ENCODE data around the gene MAP2.

MAP2 gene

GRCh38 chr2:209395229-209395628 is 28.6 kb upstream of the MAP2 start:
- H4K8ac ChIP-seq (ENCODE audit: low read depth, low read length) = no peak overlapping the region
- no peak overlapping the region for H3K4ac ChIP-seq (ENCODE audit: low read depth, low read length)
- no peak overlapping the region for H3K4me2 ChIP-seq (ENCODE audit: low read length)
- no peaks in the 10 kb centered on the region for H3K79me2 ChIP-seq (ENCODE audit: control insufficient read depth, insufficient read depth, low read length)
- no peaks in the 10 kb centered on the region for H3K27me3 ChIP-seq (ENCODE audit: insufficient read depth, low read length, poor library complexity)
- H3K4me3 ChIP-seq (ENCODE audit: low read length) = no peak overlapping the region
- H3K18ac ChIP-seq (ENCODE audit: low read length) = no peak overlapping the region
- H3K23ac ChIP-seq (ENCODE audit: low read length) = no peak overlapping the region
- DNase-seq = no peak
- no peak overlapping the region for H2BK120ac ChIP-seq (ENCODE audit: low read depth, low read length)
- H4K5ac ChIP-seq (ENCODE audit: low read length) = no peak overlapping the region
- no peak overlapping the region for H2BK15ac ChIP-seq (replicated peaks; ENCODE audit: low read depth)
- H3K27ac ChIP-seq (ENCODE audit: low read depth, low read length) = no peak overlapping the region
- H3K9ac ChIP-seq (ENCODE audit: low read length) = no peak overlapping the region
- no peaks in the 10 kb centered on the region for H3K36me3 ChIP-seq (ENCODE audit: control insufficient read depth, insufficient read depth, low read length)
- no peak overlapping the region for H3K56ac ChIP-seq (ENCODE audit: low read length)
- H3K4me1 ChIP-seq (ENCODE audit: control insufficient read depth, low read depth, low read length) = no peaks in the 10 kb centered on the region
- no peaks in the 10 kb centered on the region for H3K79me1 ChIP-seq (ENCODE audit: low read length)
- H2AK5ac ChIP-seq (ENCODE audit: low read length) = no peak overlapping the region
- H2BK5ac ChIP-seq (ENCODE audit: low read length) = no peak overlapping the region
- WGBS (ENCODE audit: extremely low coverage, insufficient coverage, low lambda C conversion rate) = no CpG with 5 or more reads among the region's 1 CpG

- no peak overlapping the region for H3K4me3 ChIP-seq (ENCODE audit: low read length)
- H2BK120ac ChIP-seq (ENCODE audit: low read depth, low read length) = no peak overlapping the region
- H3K27me3 ChIP-seq (ENCODE audit: insufficient read depth, low read length, poor library complexity) = no peaks in the 10 kb centered on the region
- H2BK5ac ChIP-seq (ENCODE audit: low read length) = no peak overlapping the region
- no peak overlapping the region for H3K56ac ChIP-seq (ENCODE audit: low read length)
- H2BK15ac ChIP-seq (replicated peaks; ENCODE audit: low read depth) = no peak overlapping the region
- no peak overlapping the region for H3K4me2 ChIP-seq (ENCODE audit: low read length)
- no peaks in the 10 kb centered on the region for H3K79me2 ChIP-seq (ENCODE audit: control insufficient read depth, insufficient read depth, low read length)
- DNase-seq = no peak
- H3K4me1 ChIP-seq (ENCODE audit: control insufficient read depth, low read depth, low read length) = no peaks in the 10 kb centered on the region
- H3K27ac ChIP-seq (ENCODE audit: low read depth, low read length) = no peak overlapping the region
- H3K23ac ChIP-seq (ENCODE audit: low read length) = no peak overlapping the region
- H3K18ac ChIP-seq (ENCODE audit: low read length) = no peak overlapping the region
- no peaks in the 10 kb centered on the region for H3K79me1 ChIP-seq (ENCODE audit: low read length)
- no peak overlapping the region for H4K8ac ChIP-seq (ENCODE audit: low read depth, low read length)
- H3K4ac ChIP-seq (ENCODE audit: low read depth, low read length) = no peak overlapping the region
- H4K5ac ChIP-seq (ENCODE audit: low read length) = no peak overlapping the region
- H3K36me3 ChIP-seq (ENCODE audit: control insufficient read depth, insufficient read depth, low read length) = no peaks in the 10 kb centered on the region
- no peak overlapping the region for H3K9ac ChIP-seq (ENCODE audit: low read length)
- H2AK5ac ChIP-seq (ENCODE audit: low read length) = no peak overlapping the region
These were observed 28.2 kb upstream of the MAP2 start for GRCh38 chr2:209395652-209396051.

- H2BK15ac ChIP-seq (replicated peaks; ENCODE audit: low read depth) = no peak overlapping the region
- H3K18ac ChIP-seq (ENCODE audit: low read length) = no peak overlapping the region
- no peak overlapping the region for H2BK120ac ChIP-seq (ENCODE audit: low read depth, low read length)
- no peak overlapping the region for H3K27ac ChIP-seq (ENCODE audit: low read depth, low read length)
- H3K4me2 ChIP-seq (ENCODE audit: low read length) = no peak overlapping the region
- no peaks in the 10 kb centered on the region for H3K79me1 ChIP-seq (ENCODE audit: low read length)
- WGBS (ENCODE audit: extremely low coverage, insufficient coverage, low lambda C conversion rate) = 100% methylated on average over 1 of the region's 2 CpGs
- H3K56ac ChIP-seq (ENCODE audit: low read length) = no peak overlapping the region
- H3K4ac ChIP-seq (ENCODE audit: low read depth, low read length) = no peak overlapping the region
- H3K9ac ChIP-seq (ENCODE audit: low read length) = no peak overlapping the region
- no peak overlapping the region for H2AK5ac ChIP-seq (ENCODE audit: low read length)
- H3K23ac ChIP-seq (ENCODE audit: low read length) = no peak overlapping the region
- no peaks in the 10 kb centered on the region for H3K4me1 ChIP-seq (ENCODE audit: control insufficient read depth, low read depth, low read length)
- no peak overlapping the region for H3K4me3 ChIP-seq (ENCODE audit: low read length)
- H2BK5ac ChIP-seq (ENCODE audit: low read length) = no peak overlapping the region
- H4K8ac ChIP-seq (ENCODE audit: low read depth, low read length) = no peak overlapping the region
- no peaks in the 10 kb centered on the region for H3K79me2 ChIP-seq (ENCODE audit: control insufficient read depth, insufficient read depth, low read length)
- no peaks in the 10 kb centered on the region for H3K36me3 ChIP-seq (ENCODE audit: control insufficient read depth, insufficient read depth, low read length)
- H4K5ac ChIP-seq (ENCODE audit: low read length) = no peak overlapping the region
- no peak for DNase-seq
- no peaks in the 10 kb centered on the region for H3K27me3 ChIP-seq (ENCODE audit: insufficient read depth, low read length, poor library complexity)
These were observed 25.4 kb upstream of the MAP2 start for GRCh38 chr2:209398463-209398862.

- no peaks in the 10 kb centered on the region for H3K79me2 ChIP-seq (ENCODE audit: control insufficient read depth, insufficient read depth, low read length)
- no peak overlapping the region for H3K27ac ChIP-seq (ENCODE audit: low read depth, low read length)
- H2BK5ac ChIP-seq (ENCODE audit: low read length) = no peak overlapping the region
- no CpG with 5 or more reads among the region's 3 CpGs for WGBS (ENCODE audit: extremely low coverage, insufficient coverage, low lambda C conversion rate)
- no peaks in the 10 kb centered on the region for H3K36me3 ChIP-seq (ENCODE audit: control insufficient read depth, insufficient read depth, low read length)
- H3K4me3 ChIP-seq (ENCODE audit: low read length) = no peak overlapping the region
- no peaks in the 10 kb centered on the region for H3K4me1 ChIP-seq (ENCODE audit: control insufficient read depth, low read depth, low read length)
- no peak overlapping the region for H3K18ac ChIP-seq (ENCODE audit: low read length)
- H3K27me3 ChIP-seq (ENCODE audit: insufficient read depth, low read length, poor library complexity) = no peaks in the 10 kb centered on the region
- no peak overlapping the region for H3K4ac ChIP-seq (ENCODE audit: low read depth, low read length)
- H3K56ac ChIP-seq (ENCODE audit: low read length) = no peak overlapping the region
- H2AK5ac ChIP-seq (ENCODE audit: low read length) = no peak overlapping the region
- no peak overlapping the region for H3K4me2 ChIP-seq (ENCODE audit: low read length)
- no peak overlapping the region for H2BK15ac ChIP-seq (replicated peaks; ENCODE audit: low read depth)
- DNase-seq = no peak
- H3K79me1 ChIP-seq (ENCODE audit: low read length) = no peaks in the 10 kb centered on the region
- no peak overlapping the region for H3K9ac ChIP-seq (ENCODE audit: low read length)
- H4K5ac ChIP-seq (ENCODE audit: low read length) = no peak overlapping the region
- H3K23ac ChIP-seq (ENCODE audit: low read length) = no peak overlapping the region
- H4K8ac ChIP-seq (ENCODE audit: low read depth, low read length) = no peak overlapping the region
- H2BK120ac ChIP-seq (ENCODE audit: low read depth, low read length) = no peak overlapping the region
These were observed 22.1 kb upstream of the MAP2 start for GRCh38 chr2:209401788-209402187.

GRCh38 chr2:209411296-209411695 is 12.6 kb upstream of the MAP2 start:
- no peak overlapping the region for H3K9ac ChIP-seq (ENCODE audit: low read length)
- no peak overlapping the region for H3K18ac ChIP-seq (ENCODE audit: low read length)
- H4K8ac ChIP-seq (ENCODE audit: low read depth, low read length) = no peak overlapping the region
- no peaks in the 10 kb centered on the region for H3K79me2 ChIP-seq (ENCODE audit: control insufficient read depth, insufficient read depth, low read length)
- H4K5ac ChIP-seq (ENCODE audit: low read length) = no peak overlapping the region
- H3K36me3 ChIP-seq (ENCODE audit: control insufficient read depth, insufficient read depth, low read length) = no peaks in the 10 kb centered on the region
- H3K4ac ChIP-seq (ENCODE audit: low read depth, low read length) = no peak overlapping the region
- H2BK5ac ChIP-seq (ENCODE audit: low read length) = no peak overlapping the region
- no peak overlapping the region for H3K23ac ChIP-seq (ENCODE audit: low read length)
- H2AK5ac ChIP-seq (ENCODE audit: low read length) = no peak overlapping the region
- H3K4me2 ChIP-seq (ENCODE audit: low read length) = no peak overlapping the region
- no peak overlapping the region for H3K56ac ChIP-seq (ENCODE audit: low read length)
- no peak overlapping the region for H2BK120ac ChIP-seq (ENCODE audit: low read depth, low read length)
- H2BK15ac ChIP-seq (replicated peaks; ENCODE audit: low read depth) = no peak overlapping the region
- H3K4me3 ChIP-seq (ENCODE audit: low read length) = no peak overlapping the region
- H3K4me1 ChIP-seq (ENCODE audit: control insufficient read depth, low read depth, low read length) = no peaks in the 10 kb centered on the region
- no peak overlapping the region for H3K27ac ChIP-seq (ENCODE audit: low read depth, low read length)
- no CpG with 5 or more reads among the region's 1 CpG for WGBS (ENCODE audit: extremely low coverage, insufficient coverage, low lambda C conversion rate)
- H3K27me3 ChIP-seq (ENCODE audit: insufficient read depth, low read length, poor library complexity) = no peaks in the 10 kb centered on the region
- H3K79me1 ChIP-seq (ENCODE audit: low read length) = no peaks in the 10 kb centered on the region
- no peak for DNase-seq

DNA sequence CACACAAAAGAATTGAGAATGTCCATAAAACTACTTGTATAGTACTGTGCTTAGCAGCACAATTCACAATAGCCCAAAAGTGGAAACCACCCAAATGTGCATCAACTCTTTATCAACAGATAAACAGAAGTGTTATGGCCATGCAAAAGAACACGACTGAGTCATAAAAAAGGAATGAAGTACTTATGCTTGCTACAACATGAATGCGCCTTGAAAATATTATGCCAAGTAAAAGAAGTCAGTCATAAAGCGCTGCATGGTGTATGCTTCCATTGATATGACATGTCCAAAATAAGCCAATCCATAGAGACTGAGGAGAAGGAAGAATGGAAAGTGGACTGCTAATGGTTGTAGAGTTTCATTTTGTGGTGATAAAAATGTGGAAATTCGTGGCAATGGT is 12.1 kb upstream of the MAP2 start:
- no peak for DNase-seq
- Histone ChIP-seq H3K9ac (ENCODE audit: low read length) (no peak overlapping the region), H4K5ac (ENCODE audit: low read length) (no peak overlapping the region), H2AK5ac (ENCODE audit: low read length) (no peak overlapping the region), H2BK5ac (ENCODE audit: low read length) (no peak overlapping the region), H2BK120ac (ENCODE audit: low read depth, low read length) (no peak overlapping the region), H3K36me3 (ENCODE audit: control insufficient read depth, insufficient read depth, low read length) (no peaks in the 10 kb centered on the region), H3K4ac (ENCODE audit: low read depth, low read length) (no peak overlapping the region), H3K27ac (ENCODE audit: low read depth, low read length) (no peak overlapping the region), H2BK15ac (replicated peaks; ENCODE audit: low read depth) (no peak overlapping the region), H3K4me1 (ENCODE audit: control insufficient read depth, low read depth, low read length) (no peaks in the 10 kb centered on the region), H3K79me1 (ENCODE audit: low read length) (no peaks in the 10 kb centered on the region), H4K8ac (ENCODE audit: low read depth, low read length) (no peak overlapping the region), H3K18ac (ENCODE audit: low read length) (no peak overlapping the region), H3K56ac (ENCODE audit: low read length) (no peak overlapping the region), H3K79me2 (ENCODE audit: control insufficient read depth, insufficient read depth, low read length) (no peaks in the 10 kb centered on the region), H3K27me3 (ENCODE audit: insufficient read depth, low read length, poor library complexity) (no peaks in the 10 kb centered on the region), H3K4me2 (ENCODE audit: low read length) (no peak overlapping the region), H3K23ac (ENCODE audit: low read length) (no peak overlapping the region), H3K4me3 (ENCODE audit: low read length) (no peak overlapping the region)
- WGBS (ENCODE audit: extremely low coverage, insufficient coverage, low lambda C conversion rate) = no CpG with 5 or more reads among the region's 4 CpGs

Data from mesendoderm (in vitro differentiated cells).